RKO (cell line): Measurements from ENCODE around the gene ADRA2C.
"Not testable (repeated sequence)": the region's sequence is repeated elsewhere in the genome, so short reads cannot be mapped to it uniquely, and the experiment has no call there.

Experiments used
- DNase-seq: peaks from one replicate; pipeline ENCODE4 v3.0.0-alpha.2; 2016; ENCODE audit warnings: low spot score

ADRA2C gene

DNA sequence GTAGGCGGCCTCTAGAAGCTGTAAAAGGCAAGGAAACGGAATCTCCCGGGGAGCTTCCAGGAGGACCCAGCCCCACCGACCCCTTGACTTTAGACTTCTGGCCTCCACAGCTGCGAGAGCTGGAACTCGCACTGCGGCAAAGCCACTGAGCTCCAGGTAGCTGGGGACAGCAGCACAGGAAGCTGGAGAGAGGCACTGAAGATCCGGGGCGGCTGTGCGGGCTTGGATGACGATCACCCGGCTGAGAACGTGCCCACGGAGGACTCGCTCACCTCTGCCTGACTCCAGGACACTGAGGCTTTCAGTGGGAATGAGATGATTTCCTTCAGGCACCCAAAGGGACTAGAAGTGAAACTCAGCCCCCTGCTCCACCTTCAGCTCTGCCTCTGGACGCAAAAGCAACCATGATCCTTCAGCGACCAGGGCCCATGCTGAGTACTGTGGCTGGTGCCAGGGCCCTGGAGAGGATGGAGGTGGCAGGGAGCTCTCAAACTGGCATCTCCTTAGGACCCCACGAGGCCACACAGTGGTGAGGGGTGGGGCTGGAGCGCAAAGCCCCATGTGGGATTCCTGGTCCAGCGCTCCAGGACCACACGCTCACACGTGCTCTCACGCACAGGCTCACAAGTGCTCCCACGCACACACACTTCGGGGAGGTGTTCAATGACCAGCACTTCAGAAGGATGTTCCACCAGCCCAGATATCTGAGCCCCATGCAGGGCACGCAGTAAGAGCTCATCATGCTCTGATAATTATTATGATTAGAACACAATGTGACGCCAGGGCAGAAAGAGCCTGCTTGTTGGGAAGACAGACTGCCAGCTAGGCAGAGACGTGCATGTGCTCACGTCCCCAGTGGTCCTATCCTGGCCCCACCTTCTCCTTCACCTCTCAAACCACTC is 47.2 kb downstream of the ADRA2C start:
- no peak for DNase-seq

DNA sequence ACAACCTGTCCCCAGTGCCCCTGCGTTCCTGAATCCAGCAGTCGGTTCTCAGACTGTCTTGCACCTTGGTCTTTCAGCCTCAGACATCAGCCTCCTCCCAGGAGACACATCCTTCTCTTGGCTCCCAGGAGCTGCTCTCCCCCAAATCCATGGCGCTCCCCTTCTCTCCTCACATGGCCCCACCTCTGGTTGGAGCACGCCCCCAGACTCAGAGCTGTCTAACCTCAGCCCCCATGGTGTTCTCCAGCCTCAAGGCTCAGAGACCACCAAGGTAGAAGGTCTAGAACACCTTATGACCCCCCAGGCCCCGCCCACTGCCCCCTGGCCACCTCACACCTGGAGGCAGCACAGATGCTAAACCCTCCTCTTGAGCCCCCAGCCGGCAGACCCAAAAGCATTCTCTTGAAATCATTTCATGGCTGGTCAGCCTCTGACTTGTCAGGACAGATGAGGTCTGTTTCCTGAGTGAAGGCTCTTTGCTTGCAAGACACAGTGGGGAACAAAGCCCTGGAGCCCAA is 47.9 kb downstream of the ADRA2C start:
- DNase-seq = no peak

- DNase-seq = not testable (repeated sequence)
Observed at GRCh38 chr4:3814838-3815237, 48.7 kb downstream of the ADRA2C start.

GRCh38 chr4:3816256-3816825 is 50.2 kb downstream of the ADRA2C start:
- no peak for DNase-seq

GRCh38 chr4:3816983-3817960 is 51.1 kb downstream of the ADRA2C start:
- no peak for DNase-seq
